Parathyroid adenoma (tissue), 2 donors: Measurements from ENCODE around the gene KRTAP10-7.

Experiments used
- H2AFZ ChIP-seq: fragments of 300-600 bp; sonication (generic); one replicate; pipeline ENCODE4 v1.7.0; 2017; ENCODE audit warnings: antibody characterized with exemption, mild to moderate bottlenecking
- H3K27ac ChIP-seq: fragments of 300-600 bp; sonication (generic); one replicate; pipeline ENCODE4 v1.7.0; 2017
- H3K27me3 ChIP-seq: fragments of 300-600 bp; sonication (generic); one replicate; pipeline ENCODE4 v1.7.0; 2017; ENCODE audit warnings: low read length; ENCODE audit not compliant: control insufficient read depth, insufficient read depth
- H3K36me3 ChIP-seq: fragments of 300-600 bp; sonication (generic); one replicate; pipeline ENCODE4 v1.7.0; 2017; ENCODE audit warnings: low read length; ENCODE audit not compliant: control insufficient read depth, insufficient read depth
- H3K4me1 ChIP-seq: fragments of 300-600 bp; sonication (generic); one replicate; pipeline ENCODE4 v1.7.0; 2017; ENCODE audit warnings: control low read depth
- H3K4me2 ChIP-seq: fragments of 300-600 bp; sonication (generic); one replicate; pipeline ENCODE4 v1.7.0; 2017; ENCODE audit warnings: low read length
- H3K4me3 ChIP-seq: fragments of 300-600 bp; sonication (generic); one replicate; pipeline ENCODE4 v1.7.0; 2017; ENCODE audit warnings: low read depth, low read length
- H3K79me2 ChIP-seq: fragments of 300-600 bp; sonication (generic); one replicate; pipeline ENCODE4 v1.7.0; 2017; ENCODE audit warnings: control low read depth
- H3K9ac ChIP-seq: fragments of 300-600 bp; sonication (generic); one replicate; pipeline ENCODE4 v1.7.0; 2017; ENCODE audit warnings: mild to moderate bottlenecking
- H3K9me3 ChIP-seq: fragments of 300-600 bp; sonication (generic); one replicate; pipeline ENCODE4 v1.7.0; 2017; ENCODE audit warnings: low read length; ENCODE audit not compliant: control insufficient read depth
- CTCF ChIP-seq: fragments of 300-600 bp; sonication (generic); IDR thresholded peaks from one replicate; pipeline ENCODE4 v1.7.0; 2017; ENCODE audit warnings: antibody characterized with exemption, mild to moderate bottlenecking
- donor health status: primary hyperparathyroidism.

KRTAP10-7 gene

GRCh38 chr21:44617071-44617501 is 16.7 kb downstream of the KRTAP10-7 start:
- no peak overlapping the region for H3K4me3 ChIP-seq
- H3K27ac ChIP-seq = no peak overlapping the region
- no peaks in the 10 kb centered on the region for H3K79me2 ChIP-seq
- H3K36me3 ChIP-seq = no peaks in the 10 kb centered on the region
- no peak overlapping the region for H2AFZ ChIP-seq
- no peaks in the 10 kb centered on the region for H3K9me3 ChIP-seq
- H3K27me3 ChIP-seq = no peaks in the 10 kb centered on the region
- no peak for TF ChIP-seq CTCF
- H3K4me2 ChIP-seq = no peak overlapping the region
- no peaks in the 10 kb centered on the region for H3K4me1 ChIP-seq
- H3K9ac ChIP-seq = no peak overlapping the region

DNA sequence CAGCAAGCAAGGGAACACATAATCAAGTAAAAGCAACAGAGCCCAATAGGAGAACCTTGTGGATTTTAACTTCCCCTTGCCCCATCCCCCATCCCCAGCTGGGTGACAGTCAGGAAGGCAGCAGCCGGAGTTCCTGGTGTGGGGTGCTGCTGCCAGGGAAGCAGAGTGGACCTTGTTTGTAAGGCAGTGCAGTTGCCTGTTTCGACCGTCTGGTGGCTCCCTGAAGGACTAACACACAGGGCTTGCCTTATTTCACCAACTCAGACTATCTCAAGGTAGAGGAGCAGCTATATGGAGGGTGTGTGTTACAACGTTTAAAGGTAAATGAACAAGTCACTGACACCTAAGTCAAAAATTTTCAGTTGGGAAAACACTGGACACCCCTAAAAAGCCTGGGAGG is 18.1 kb downstream of the KRTAP10-7 start:
- H3K4me3 ChIP-seq = no peak overlapping the region
- no peaks in the 10 kb centered on the region for H3K79me2 ChIP-seq
- H3K9me3 ChIP-seq = no peaks in the 10 kb centered on the region
- no peaks in the 10 kb centered on the region for H3K27me3 ChIP-seq
- H3K9ac ChIP-seq = no peak overlapping the region
- no peak overlapping the region for H3K4me2 ChIP-seq
- H3K4me1 ChIP-seq = no peaks in the 10 kb centered on the region
- no peaks in the 10 kb centered on the region for H3K36me3 ChIP-seq
- no peak for TF ChIP-seq CTCF
- H3K27ac ChIP-seq = no peak overlapping the region
- H2AFZ ChIP-seq = no peak overlapping the region

DNA sequence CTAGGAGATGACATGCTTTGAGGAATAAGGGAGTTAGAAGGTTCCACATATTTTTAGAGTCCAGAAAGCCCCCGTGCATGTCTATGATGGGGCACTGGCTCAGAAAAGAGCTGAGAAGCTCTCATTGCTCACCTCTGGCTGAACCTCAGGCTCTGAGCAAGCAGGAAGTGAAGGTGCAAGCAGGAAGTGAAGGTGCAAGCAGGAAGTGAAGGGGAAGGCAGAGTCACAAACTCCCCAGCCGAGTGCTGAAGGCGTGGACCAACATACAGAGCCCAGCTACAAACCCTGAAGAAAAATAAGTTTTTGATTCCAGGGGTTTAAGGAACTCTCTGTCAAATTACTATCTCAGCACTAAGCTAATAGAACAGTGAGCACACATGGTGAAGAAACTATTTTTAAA is 18.5 kb downstream of the KRTAP10-7 start:
- H3K27ac ChIP-seq = no peak overlapping the region

DNA sequence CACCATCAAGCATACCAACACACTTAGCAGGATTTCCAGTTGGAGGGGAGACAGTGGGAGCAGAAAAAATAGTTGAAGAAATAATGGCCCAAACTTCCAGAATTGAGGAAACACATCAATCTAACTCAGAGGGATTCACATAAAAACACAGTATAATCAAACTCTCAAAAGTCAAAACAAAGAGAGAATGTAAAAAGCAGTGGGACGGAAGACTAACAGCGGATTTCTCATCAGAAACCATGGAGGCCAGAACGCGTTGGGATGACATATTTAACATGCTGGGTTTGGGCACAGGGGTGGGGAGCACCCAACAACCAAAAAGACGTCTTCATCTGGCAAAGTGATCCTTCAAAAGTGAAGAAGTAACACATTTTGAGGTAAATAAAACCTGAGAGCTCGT is 19.5 kb downstream of the KRTAP10-7 start:
- H2AFZ ChIP-seq = no peak overlapping the region
- H3K4me2 ChIP-seq = no peak overlapping the region
- no peak overlapping the region for H3K9ac ChIP-seq
- H3K27me3 ChIP-seq = no peaks in the 10 kb centered on the region
- no peak overlapping the region for H3K27ac ChIP-seq
- no peak overlapping the region for H3K4me3 ChIP-seq
- H3K4me1 ChIP-seq = no peaks in the 10 kb centered on the region
- no peaks in the 10 kb centered on the region for H3K79me2 ChIP-seq
- no peaks in the 10 kb centered on the region for H3K36me3 ChIP-seq
- no peak for TF ChIP-seq CTCF
- H3K9me3 ChIP-seq = no peaks in the 10 kb centered on the region

More for the DNA sequence above, 18.5 kb downstream of the KRTAP10-7 start:
- TF ChIP-seq CTCF = no peak
- H3K9me3 ChIP-seq = no peaks in the 10 kb centered on the region
- no peaks in the 10 kb centered on the region for H3K27me3 ChIP-seq
- no peak overlapping the region for H3K4me2 ChIP-seq
- H3K4me1 ChIP-seq = no peaks in the 10 kb centered on the region
- no peak overlapping the region for H2AFZ ChIP-seq
- no peaks in the 10 kb centered on the region for H3K36me3 ChIP-seq
- no peaks in the 10 kb centered on the region for H3K79me2 ChIP-seq
- no peak overlapping the region for H3K9ac ChIP-seq
- H3K4me3 ChIP-seq = no peak overlapping the region

GRCh38 chr21:44623575-44623974 is 23.2 kb downstream of the KRTAP10-7 start:
- no peak for TF ChIP-seq CTCF
- Histone ChIP-seq H3K9ac (no peak overlapping the region), H3K9me3 (no peaks in the 10 kb centered on the region), H3K27ac (no peak overlapping the region), H3K27me3 (no peaks in the 10 kb centered on the region), H3K4me2 (no peak overlapping the region), H2AFZ (no peak overlapping the region), H3K79me2 (no peaks in the 10 kb centered on the region), H3K4me3 (no peak overlapping the region), H3K36me3 (no peaks in the 10 kb centered on the region), H3K4me1 (no peaks in the 10 kb centered on the region)
